Activated CD4-positive, alpha-beta T cell treated with anti-CD3 and anti-CD28 coated beads for 4 hours (primary cell): ENCODE data around the gene LIG4.
A peak's percentile ranks its signal among the peaks of the same experiment; 100 is the strongest.

ENCODE experiments used
- DNase-seq, 2 donors: peaks; one replicate each; pipeline ENCODE4 v3.0.0-alpha.2; 2020

Gene LIG4

GRCh38 chr13:108193806-108194205 is 21.5 kb downstream of the LIG4 start:
- DNase-seq = no peak

DNA sequence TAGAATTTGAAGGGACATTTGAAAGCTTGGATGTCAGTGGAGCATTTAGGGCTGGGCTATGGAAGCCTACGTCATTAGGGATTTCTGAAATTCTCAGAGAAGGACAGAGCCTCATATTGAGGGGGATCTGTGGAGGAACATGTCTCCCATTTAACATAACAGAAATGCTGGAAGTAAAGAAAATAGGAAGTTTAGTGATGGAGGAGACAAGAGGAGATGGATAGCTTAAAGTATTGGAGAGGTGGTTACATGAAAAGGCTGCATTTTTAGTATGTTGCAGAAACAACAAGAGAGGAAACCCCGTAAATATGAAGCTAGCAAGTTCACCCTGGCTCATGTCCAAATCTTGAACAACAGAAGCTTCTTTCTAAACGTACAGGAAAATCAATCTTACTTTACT is 24.4 kb downstream of the LIG4 start:
- no peak for DNase-seq

DNA sequence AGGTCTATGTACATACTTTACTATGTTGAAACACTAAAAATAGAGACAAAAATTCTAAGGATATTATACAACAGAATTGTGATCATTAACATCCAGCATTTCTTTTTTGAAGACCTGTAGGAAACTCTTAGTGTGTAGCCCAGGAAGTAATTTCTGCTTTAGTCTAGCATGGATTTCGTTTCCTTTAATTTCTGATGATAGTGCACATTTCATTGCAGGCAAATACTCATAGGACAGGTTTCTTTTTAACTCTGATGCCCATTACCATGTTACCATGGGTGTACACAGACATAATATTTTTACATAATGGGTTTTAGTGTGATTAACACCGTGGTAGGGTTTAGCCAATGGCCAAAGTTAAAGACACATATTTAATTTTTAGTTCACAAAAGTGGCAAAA is 27.1 kb downstream of the LIG4 start:
- DNase-seq = no peak

DNA sequence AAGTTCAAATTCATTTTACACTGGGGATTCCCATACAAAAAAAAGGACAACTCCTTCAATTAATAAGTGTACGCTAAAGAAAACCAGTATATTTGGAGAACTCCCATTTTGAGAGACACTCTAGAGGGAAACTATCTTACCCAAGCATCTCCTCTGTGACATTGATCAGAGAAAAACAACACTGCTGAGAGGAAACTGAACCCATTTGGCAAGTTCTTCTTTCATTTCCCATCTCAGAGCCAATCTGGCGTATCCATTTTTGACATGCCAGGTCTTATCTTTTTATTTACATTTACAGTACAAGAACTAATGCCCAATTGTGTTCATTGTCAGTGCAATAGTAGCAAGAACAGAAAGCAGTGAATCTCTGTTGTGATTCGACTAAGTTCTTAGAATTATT is 30.1 kb downstream of the LIG4 start:
- no peak for DNase-seq

DNA sequence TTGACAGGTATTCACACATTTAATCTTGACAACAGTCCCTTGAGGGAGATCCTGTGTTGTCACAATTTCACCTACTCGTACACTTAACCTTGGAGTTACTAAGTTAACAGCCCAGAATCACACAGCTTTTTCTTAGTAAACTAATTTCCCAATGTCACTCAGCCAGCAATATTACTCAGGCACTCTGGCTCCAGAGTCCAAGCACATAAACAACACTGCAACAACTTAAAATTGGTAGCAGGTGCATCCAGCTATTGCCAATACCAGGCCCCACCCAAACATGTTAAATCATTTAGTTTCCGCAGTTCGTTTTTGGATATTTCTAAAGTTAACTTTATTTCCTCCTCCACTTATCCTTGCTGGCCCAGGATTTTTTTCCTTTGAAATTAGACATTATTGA is 32.7 kb downstream of the LIG4 start:
- DNase-seq = no peak

DNA sequence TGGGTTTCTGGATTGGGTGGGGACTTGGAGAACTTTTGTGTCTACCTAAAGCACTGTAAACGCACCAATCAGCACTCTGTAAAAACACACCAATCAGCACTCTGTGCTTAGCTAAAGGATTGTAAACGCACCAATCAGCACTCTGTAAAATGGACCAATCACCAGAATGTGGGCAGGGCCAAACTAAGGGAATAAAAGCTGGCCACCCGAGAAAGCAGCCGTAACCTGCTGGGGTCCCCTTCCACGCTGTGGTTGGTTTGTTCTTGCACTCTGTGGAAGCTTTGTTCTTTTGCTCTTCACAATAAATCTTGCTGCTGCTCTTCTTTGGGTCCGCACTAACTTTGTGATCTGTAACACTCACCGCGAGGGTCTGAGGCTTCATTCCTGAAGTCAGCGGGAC is 37.3 kb downstream of the LIG4 start:
- DNase-seq = no peak

- peak; percentile 42 to 64 for DNase-seq
These were observed 38.6 kb downstream of the LIG4 start for GRCh38 chr13:108176685-108177274.

DNA sequence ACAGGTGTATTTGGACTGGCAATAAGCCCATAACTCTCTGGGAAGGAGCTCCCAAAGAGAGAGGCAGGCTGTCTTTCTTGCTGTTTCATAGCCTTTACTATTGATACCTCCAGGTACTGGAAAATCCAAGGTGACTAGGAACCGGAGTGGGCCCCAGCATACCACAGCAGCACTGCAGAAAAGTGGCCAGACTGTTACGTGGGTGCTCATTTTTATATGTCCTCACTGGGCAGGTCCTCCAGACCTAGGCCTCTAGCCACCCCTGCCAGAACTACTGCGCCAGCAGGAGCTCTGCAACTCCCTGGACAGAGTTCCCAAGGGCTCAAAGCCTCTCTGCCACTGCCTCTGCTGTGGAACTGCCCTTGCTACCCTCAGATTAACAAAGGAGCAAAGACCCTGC is 46.4 kb downstream of the LIG4 start:
- no peak for DNase-seq

DNA sequence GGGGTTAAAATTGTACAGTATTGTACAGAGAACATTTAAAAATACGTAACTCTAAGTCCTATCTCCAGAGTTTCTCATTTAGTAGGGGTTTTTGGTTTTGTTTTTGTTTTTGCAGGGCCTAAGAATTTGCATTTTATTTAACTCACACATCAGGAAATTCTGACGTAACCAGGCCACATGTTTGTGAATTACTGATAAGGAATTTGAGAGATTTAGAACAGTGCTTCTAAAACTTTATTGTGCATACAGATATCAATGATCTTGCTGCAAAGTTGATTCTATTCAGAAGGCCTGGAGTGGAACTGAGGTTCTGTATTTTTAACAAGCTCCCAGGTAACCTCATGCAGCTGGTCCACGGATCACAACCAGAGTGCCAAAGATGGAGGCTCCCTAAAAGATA is 49.3 kb downstream of the LIG4 start:
- DNase-seq = no peak

GRCh38 chr13:108158746-108159145 is 56.6 kb downstream of the LIG4 start:
- no peak for DNase-seq
